K562 (cell line): ENCODE data around the gene RNF215. TPM values are rescaled to one million over a fixed set of nuclear protein-coding genes. Genes with fewer than 3 reads are reported as not detected.

ENCODE experiments used
- DNMT1 ChIP-seq: fragments of 450-650 bp; IDR thresholded peaks from 2 replicates; pipeline ENCODE4 v1.6.1; 2016; ENCODE audit warnings: antibody characterized with exemption, mild to moderate bottlenecking
- HMBOX1 ChIP-seq: sonication (generic); IDR thresholded peaks from 2 replicates; pipeline ENCODE4 v1.6.1; 2016
- HNRNPK ChIP-seq: fragments of 200-400 bp; formaldehyde crosslinking; IDR thresholded peaks from one replicate; pipeline ENCODE4 v1.6.1; 2018; ENCODE audit warnings: mild to moderate bottlenecking, low read depth, low read length; ENCODE audit not compliant: poor library complexity, severe bottlenecking
- KAT7 ChIP-seq: sonication (generic); formaldehyde crosslinking; IDR thresholded peaks from 2 replicates; pipeline ENCODE4 v1.8.0; 2022; ENCODE audit warnings: missing genetic modification reagents, mild to moderate bottlenecking, borderline replicate concordance
- KLF6 ChIP-seq: fragments of 250-450 bp; sonication (Bioruptor Pico); IDR thresholded peaks from 2 replicates; pipeline ENCODE4 v1.4.0; 2020; ENCODE audit warnings: mild to moderate bottlenecking, moderate library complexity, borderline replicate concordance
- MLLT1 ChIP-seq, 2 experiments: fragments of 450-650 bp; IDR thresholded peaks; 2 replicates each; pipeline ENCODE4 v1.6.1; 2016
- NR0B1 ChIP-seq: fragments of 450-650 bp; IDR thresholded peaks from one replicate; pipeline ENCODE4 v1.6.1; 2018; ENCODE audit warnings: mild to moderate bottlenecking, moderate library complexity; ENCODE audit not compliant: partially characterized antibody
- NUFIP1 ChIP-seq: fragments of 450-650 bp; IDR thresholded peaks from 2 replicates; pipeline ENCODE4 v1.6.1; 2018; ENCODE audit not compliant: partially characterized antibody
- RUNX1 ChIP-seq: sonication (generic); IDR thresholded peaks from 2 replicates; pipeline ENCODE4 v1.6.1; 2016; ENCODE audit warnings: antibody characterized with exemption, low read depth
- TARDBP ChIP-seq: fragments of 450-650 bp; IDR thresholded peaks from 2 replicates; pipeline ENCODE4 v1.6.1; 2016
- TCFL5 ChIP-seq: fragments of 250-450 bp; sonication (Bioruptor Pico); conservative IDR thresholded peaks from 2 replicates; pipeline ENCODE4 v1.6.1; 2021; ENCODE audit warnings: mild to moderate bottlenecking, moderate library complexity, matching md5 sums
- VEZF1 ChIP-seq: fragments of 200-800 bp; sonication (Bioruptor generic); IDR thresholded peaks from 2 replicates; pipeline ENCODE4 v1.6.1; 2017; ENCODE audit warnings: missing genetic modification characterization, missing compliant biosample characterization
- ZNF165 ChIP-seq: fragments of 250-450 bp; sonication (Bioruptor Pico); IDR thresholded peaks from 2 replicates; pipeline ENCODE4 v1.4.0; 2020; ENCODE audit warnings: borderline replicate concordance
- ZNF212 ChIP-seq: fragments of 450-650 bp; formaldehyde crosslinking; IDR thresholded peaks from 2 replicates; pipeline ENCODE4 v1.4.0; 2020; ENCODE audit warnings: mild to moderate bottlenecking
- ZNF263 ChIP-seq: sonication (generic); formaldehyde crosslinking; IDR thresholded peaks from 2 replicates; pipeline ENCODE4 v1.8.0; 2022; ENCODE audit warnings: mild to moderate bottlenecking, missing genetic modification reagents, borderline replicate concordance
- ZNF445 ChIP-seq: fragments of 250-450 bp; sonication (Bioruptor Pico); IDR thresholded peaks from 2 replicates; pipeline ENCODE4 v1.4.0; 2020; ENCODE audit warnings: low read depth, mild to moderate bottlenecking, moderate library complexity
- ZNF449 ChIP-seq: fragments of 250-450 bp; sonication (Bioruptor Pico); IDR thresholded peaks from 2 replicates; pipeline ENCODE4 v1.8.0; 2022; ENCODE audit warnings: moderate library complexity, mild to moderate bottlenecking, inconsistent platforms
- polyA plus RNA-seq, 8 experiments: library from polyadenylated mRNA; depleted of rRNA in 4 of 8; stranded (reverse) in 5 of 8; unstranded in 3 of 8; fragments of >200 nt; fragmentation: Nextera tagmentation in 2 of 8; fragmentation: Illumina TruSeq in 1 of 8; extraction: Ambion mirVana in 2 of 8; extraction: Trizol in 1 of 8; gene quantifications; 2 replicates each; pipeline versions ENCODE4 v1.2.1 to v1.2.3, GENCODE V29; 2011 to 2014; ENCODE audit warnings: inconsistent platforms in 1 of 8, missing spikeins in 1 of 8
- total RNA-seq, 7 experiments: library from RNA; depleted of rRNA in 6 of 7; stranded (reverse); fragments of >200 nt in 6 of 7; fragmentation: Illumina TruSeq in 2 of 7; extraction: Trizol in 2 of 7; gene quantifications; 2 replicates each; pipeline versions ENCODE4 v1.2.1 to v1.2.3, GENCODE V29; 2011 to 2021; ENCODE audit warnings: low replicate concordance in 1 of 7
- TF ChIP-seq, protein P1 (sequence below): fragments of 250-450 bp; sonication (Bioruptor Pico); IDR thresholded peaks from 2 replicates; pipeline ENCODE4 v1.8.0; 2021; ENCODE audit warnings: mild to moderate bottlenecking, moderate library complexity

RNF215 gene
- total and polyA plus RNA-seq, 9 of the 15 experiments (the other 6 are each of a cell fraction or from before 2014, with no cell fraction given) = 0.08 to 9.8 (median 2.7) TPM

- TF ChIP-seq RUNX1 = no peak
- TF ChIP-seq HMBOX1 = no peak
- TF ChIP-seq HNRNPK = no peak
- no peak for TF ChIP-seq NR0B1
- no peak for TF ChIP-seq MLLT1 (IDR thresholded peaks at IDR 0.05)
- TF ChIP-seq ZNF165 = no peak
- TF ChIP-seq KLF6 = no peak
- TF ChIP-seq ZNF445 (CRISPR knock-in tag) = no peak
- TF ChIP-seq ZNF212 (CRISPR knock-in tag) = no peak
- no peak for TF ChIP-seq ZNF263
- TF ChIP-seq VEZF1 = peak; percentile 96
- TF ChIP-seq, protein P1, sequence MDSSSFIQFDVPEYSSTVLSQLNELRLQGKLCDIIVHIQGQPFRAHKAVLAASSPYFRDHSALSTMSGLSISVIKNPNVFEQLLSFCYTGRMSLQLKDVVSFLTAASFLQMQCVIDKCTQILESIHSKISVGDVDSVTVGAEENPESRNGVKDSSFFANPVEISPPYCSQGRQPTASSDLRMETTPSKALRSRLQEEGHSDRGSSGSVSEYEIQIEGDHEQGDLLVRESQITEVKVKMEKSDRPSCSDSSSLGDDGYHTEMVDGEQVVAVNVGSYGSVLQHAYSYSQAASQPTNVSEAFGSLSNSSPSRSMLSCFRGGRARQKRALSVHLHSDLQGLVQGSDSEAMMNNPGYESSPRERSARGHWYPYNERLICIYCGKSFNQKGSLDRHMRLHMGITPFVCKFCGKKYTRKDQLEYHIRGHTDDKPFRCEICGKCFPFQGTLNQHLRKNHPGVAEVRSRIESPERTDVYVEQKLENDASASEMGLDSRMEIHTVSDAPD (CRISPR knock-in tag) = no peak
- TF ChIP-seq DNMT1 = no peak
- no peak for TF ChIP-seq KAT7 (CRISPR knock-in tag)
- no peak for TF ChIP-seq TCFL5
- no peak for TF ChIP-seq NUFIP1
- no peak for TF ChIP-seq TARDBP
- no peak for TF ChIP-seq ZNF449 (CRISPR knock-in tag)
These were observed 30.6 kb downstream of the RNF215 start, which contains the start of the genes CCDC157 and SF3A1 (continued) for GRCh38 chr22:30356449-30357235.
